SK-N-MC (cell line): Measurements from ENCODE around the gene DOC2B.

ENCODE experiments used
- EZH2 ChIP-seq: fragments of 200-600 bp; sonication (generic); IDR thresholded peaks from one replicate; pipeline ENCODE4 v1.6.1; 2017; ENCODE audit warnings: antibody characterized with exemption
- FOXP2 ChIP-seq: optimal IDR thresholded peaks from 2 replicates; pipeline ENCODE3; 2011; ENCODE audit warnings: mild to moderate bottlenecking, moderate library complexity; ENCODE audit not compliant: insufficient read depth; ENCODE audit errors: extremely low read length, control extremely low read depth
- POLR2AphosphoS5 ChIP-seq: IDR thresholded peaks from 2 replicates; pipeline ENCODE4 v1.6.1; 2012; ENCODE audit warnings: mild to moderate bottlenecking, low read depth, low read length, borderline replicate concordance

DNA sequence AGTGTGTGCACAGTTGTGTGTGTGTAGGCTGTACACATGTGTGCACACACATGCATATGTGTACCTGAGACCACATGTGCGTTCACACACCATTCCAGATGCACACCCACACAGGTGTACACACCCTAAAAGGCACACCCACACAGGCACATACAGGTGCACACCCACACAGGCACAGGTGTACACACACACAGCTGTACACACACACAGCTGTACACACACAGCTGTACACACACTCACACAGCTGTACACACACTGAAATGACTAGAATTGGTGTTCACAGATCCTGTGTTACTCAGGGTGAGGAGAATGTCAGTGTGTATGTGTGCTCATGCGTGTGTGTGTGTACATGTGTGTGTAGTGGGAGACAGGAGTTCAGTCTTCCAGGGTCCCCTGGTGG lies 15.9 kb upstream of the DOC2B start:
- TF ChIP-seq POLR2AphosphoS5 (no peak), EZH2 (no peak), FOXP2 (no peak)
